ENCODE results near the gene TIMM21. TPM values are rescaled to one million over a fixed set of nuclear protein-coding genes. Genes with fewer than 3 reads are reported as not detected.

The TIMM21 gene
- total and polyA plus RNA-seq, 2 of the 13 experiments (the other 11 are each of a cell fraction or from before 2014, with no cell fraction given), result 29.6 to 62.3 TPM

DNA sequence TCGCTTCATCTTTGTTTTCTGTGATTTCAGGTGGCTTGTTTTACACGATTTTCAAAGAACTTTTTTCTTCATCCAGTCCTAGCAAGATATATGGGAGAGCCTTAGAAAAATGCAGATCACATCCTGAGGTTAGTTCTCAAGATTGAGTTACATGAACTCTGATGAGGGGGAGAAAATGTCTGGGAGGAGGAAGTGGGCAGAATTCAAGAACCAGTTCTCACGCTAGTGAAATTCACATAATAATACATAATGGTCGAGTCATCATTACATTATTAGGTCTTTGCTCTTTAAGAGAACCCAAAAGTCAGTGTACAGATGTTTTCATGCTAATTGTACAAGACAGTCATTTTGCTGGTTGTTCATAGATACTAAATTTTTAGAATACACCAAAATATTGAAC lies 7.0 kb downstream of the TIMM21 start (continued):
- TF ChIP-seq, protein P1, sequence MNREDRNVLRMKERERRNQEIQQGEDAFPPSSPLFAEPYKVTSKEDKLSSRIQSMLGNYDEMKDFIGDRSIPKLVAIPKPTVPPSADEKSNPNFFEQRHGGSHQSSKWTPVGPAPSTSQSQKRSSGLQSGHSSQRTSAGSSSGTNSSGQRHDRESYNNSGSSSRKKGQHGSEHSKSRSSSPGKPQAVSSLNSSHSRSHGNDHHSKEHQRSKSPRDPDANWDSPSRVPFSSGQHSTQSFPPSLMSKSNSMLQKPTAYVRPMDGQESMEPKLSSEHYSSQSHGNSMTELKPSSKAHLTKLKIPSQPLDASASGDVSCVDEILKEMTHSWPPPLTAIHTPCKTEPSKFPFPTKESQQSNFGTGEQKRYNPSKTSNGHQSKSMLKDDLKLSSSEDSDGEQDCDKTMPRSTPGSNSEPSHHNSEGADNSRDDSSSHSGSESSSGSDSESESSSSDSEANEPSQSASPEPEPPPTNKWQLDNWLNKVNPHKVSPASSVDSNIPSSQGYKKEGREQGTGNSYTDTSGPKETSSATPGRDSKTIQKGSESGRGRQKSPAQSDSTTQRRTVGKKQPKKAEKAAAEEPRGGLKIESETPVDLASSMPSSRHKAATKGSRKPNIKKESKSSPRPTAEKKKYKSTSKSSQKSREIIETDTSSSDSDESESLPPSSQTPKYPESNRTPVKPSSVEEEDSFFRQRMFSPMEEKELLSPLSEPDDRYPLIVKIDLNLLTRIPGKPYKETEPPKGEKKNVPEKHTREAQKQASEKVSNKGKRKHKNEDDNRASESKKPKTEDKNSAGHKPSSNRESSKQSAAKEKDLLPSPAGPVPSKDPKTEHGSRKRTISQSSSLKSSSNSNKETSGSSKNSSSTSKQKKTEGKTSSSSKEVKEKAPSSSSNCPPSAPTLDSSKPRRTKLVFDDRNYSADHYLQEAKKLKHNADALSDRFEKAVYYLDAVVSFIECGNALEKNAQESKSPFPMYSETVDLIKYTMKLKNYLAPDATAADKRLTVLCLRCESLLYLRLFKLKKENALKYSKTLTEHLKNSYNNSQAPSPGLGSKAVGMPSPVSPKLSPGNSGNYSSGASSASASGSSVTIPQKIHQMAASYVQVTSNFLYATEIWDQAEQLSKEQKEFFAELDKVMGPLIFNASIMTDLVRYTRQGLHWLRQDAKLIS (CRISPR knock-in tag; IDR thresholded peaks at IDR 0.05), result no peak
- TF ChIP-seq SMAD9 (CRISPR knock-in tag; IDR thresholded peaks at IDR 0.05) (no peak), ARHGAP35 (CRISPR knock-in tag; IDR thresholded peaks at IDR 0.05; ENCODE audit: borderline replicate concordance) (no peak), ZFP36L1 (CRISPR knock-in tag; IDR thresholded peaks at IDR 0.05) (no peak), ZEB1 (IDR thresholded peaks at IDR 0.05; ENCODE audit: insufficient replicate concordance, low read depth) (no peak), PTBP1 (IDR thresholded peaks at IDR 0.05; ENCODE audit: low read depth, low read length, poor library complexity, severe bottlenecking) (no peak), ZNF7 (CRISPR knock-in tag; IDR thresholded peaks at IDR 0.05) (no peak), ZBTB7A (CRISPR knock-in tag; IDR thresholded peaks at IDR 0.05) (no peak), PHF5A (CRISPR knock-in tag; IDR thresholded peaks at IDR 0.05; ENCODE audit: low read depth, unreplicated experiment) (no peak)
- TF ChIP-seq, protein P2, sequence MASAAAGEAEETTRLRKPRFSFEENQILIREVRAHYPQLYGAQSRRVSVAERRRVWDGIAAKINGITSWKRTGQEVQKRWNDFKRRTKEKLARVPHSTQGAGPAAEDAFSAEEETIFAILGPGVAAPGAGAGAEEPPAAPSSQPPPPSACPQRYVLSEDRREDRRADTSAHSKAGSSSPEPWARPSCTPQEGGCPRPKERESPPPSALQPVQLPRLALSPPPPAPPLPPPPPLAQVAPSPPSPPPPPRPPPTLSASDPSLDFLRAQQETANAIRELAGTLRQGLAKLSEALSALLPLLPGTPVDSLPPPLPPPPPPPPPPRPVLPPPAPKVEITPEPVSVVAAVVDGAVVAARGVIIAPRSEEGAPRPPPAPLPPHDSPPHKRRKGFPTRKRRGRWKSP (CRISPR knock-in tag; IDR thresholded peaks at IDR 0.05), result no peak

Measured in HepG2 (cell line).